NCI-H345 treated with DMSO at 0.1 percent for 48 hours (cell line): ENCODE results near the gene MAP1S.
"Not testable (repeated sequence)": the region's sequence is repeated elsewhere in the genome, so short reads cannot be mapped to it uniquely, and the experiment has no call there.

Experiments
- DNase-seq: peaks from one replicate; lab custom pipeline; 2025; ENCODE audit not compliant: unreplicated experiment; lab: John Stamatoyannopoulos, UW

MAP1S gene

GRCh38 chr19:17761148-17761547 lies 41.9 kb downstream of the MAP1S start:
- no peak for DNase-seq

GRCh38 chr19:17762505-17763229 lies 43.4 kb downstream of the MAP1S start:
- no peak for DNase-seq

GRCh38 chr19:17764348-17764747 lies 45.1 kb downstream of the MAP1S start:
- DNase-seq, result no peak

- no peak for DNase-seq
These were observed 45.9 kb downstream of the MAP1S start for GRCh38 chr19:17765069-17765618.

- DNase-seq, result no peak
These were observed 47.4 kb downstream of the MAP1S start for GRCh38 chr19:17766543-17767131.

GRCh38 chr19:17767559-17767958 lies 48.3 kb downstream of the MAP1S start:
- no peak for DNase-seq

- DNase-seq, result no peak
These were observed 51.3 kb downstream of the MAP1S start for GRCh38 chr19:17770613-17771012.

GRCh38 chr19:17772172-17772571 lies 52.9 kb downstream of the MAP1S start:
- no peak for DNase-seq

GRCh38 chr19:17775245-17775927 lies 56.1 kb downstream of the MAP1S start:
- DNase-seq, result no peak

- DNase-seq, result no peak
These were observed 56.9 kb downstream of the MAP1S start for GRCh38 chr19:17775991-17776803.

- DNase-seq, result not testable (repeated sequence)
These were observed 58.6 kb downstream of the MAP1S start for GRCh38 chr19:17777840-17778239.

- DNase-seq, result no peak
These were observed 59.1 kb downstream of the MAP1S start for GRCh38 chr19:17778251-17778967.

- no peak for DNase-seq
These were observed 60.0 kb downstream of the MAP1S start for GRCh38 chr19:17778968-17779929.

GRCh38 chr19:17780781-17781180 lies 61.5 kb downstream of the MAP1S start:
- no peak for DNase-seq

GRCh38 chr19:17783721-17784120 lies 64.4 kb downstream of the MAP1S start:
- DNase-seq, result not testable (repeated sequence)
